ENCODE results near the gene PPIL6. TPM values are rescaled to one million over a fixed set of nuclear protein-coding genes. Genes with fewer than 3 reads are reported as not detected.
A peak's percentile ranks its signal among the peaks of the same experiment; 100 is the strongest.

Gene PPIL6
- total and polyA plus RNA-seq, 4 donors: 0.17 to 0.51 (median 0.30) TPM

DNA sequence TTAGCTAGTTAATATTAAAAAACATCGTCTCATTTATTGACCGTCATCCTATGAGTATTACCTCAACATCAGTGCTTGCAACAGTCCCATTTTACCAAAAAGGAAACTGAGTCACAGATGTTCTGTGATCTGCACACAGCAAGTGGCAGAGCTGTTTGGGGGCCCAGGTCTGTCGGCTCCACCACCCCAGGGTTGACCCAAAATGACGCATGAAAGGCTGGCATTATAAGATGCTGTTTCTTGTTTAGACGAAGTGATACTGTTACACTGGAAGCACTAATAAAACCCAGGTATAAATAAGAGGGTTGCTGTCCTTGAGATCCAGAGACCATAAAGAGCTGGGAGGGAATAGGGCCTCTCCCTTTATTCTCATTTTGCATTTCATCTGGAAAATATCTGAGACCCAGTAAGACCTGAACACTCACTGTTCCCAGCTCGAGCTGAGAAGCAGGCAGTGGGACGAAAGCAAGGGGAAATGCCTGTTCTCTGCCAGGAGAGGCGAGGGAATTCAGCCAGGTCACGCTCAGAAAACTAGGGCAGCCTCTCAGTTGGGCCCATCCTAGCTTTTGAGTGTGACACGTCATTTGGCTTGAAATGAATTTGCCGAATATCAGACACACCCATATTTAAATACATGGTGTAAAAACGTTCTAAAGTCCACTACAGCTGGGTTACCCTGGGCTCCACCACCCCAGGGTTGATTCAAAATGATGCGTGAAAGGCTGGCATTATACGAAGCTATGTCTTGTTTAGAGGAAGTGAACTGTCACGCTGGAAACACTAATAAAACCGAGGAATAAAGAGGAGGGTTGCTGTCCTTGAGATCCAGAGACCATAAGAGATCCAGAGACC lies 16.5 kb upstream of the PPIL6 start:
- peaks cover 8 to 19% (median 16%) of the 10 kb centered on the region in 4 donors for H3K4me1 ChIP-seq (ENCODE audit: control insufficient read depth in 4 of 4, insufficient read depth in 4 of 4, low read length in 3 of 4)
- no peak overlapping the region for H3K9ac ChIP-seq (ENCODE audit: low read depth in 1 of 2, low read length in 2 of 2)
- no peaks in the 10 kb centered on the region for H3K9me3 ChIP-seq (ENCODE audit: control insufficient read depth in 4 of 4, low read length in 3 of 4)
- no peak overlapping the region for H3K27ac ChIP-seq (ENCODE audit: low read depth in 1 of 2, low read length in 2 of 2)
- no peak overlapping the region for H3K4me3 ChIP-seq (ENCODE audit: low read depth in 1 of 3, low read length in 3 of 3)
- peaks cover 0 to 6% (median 3%) of the 10 kb centered on the region in 4 donors for H3K36me3 ChIP-seq (ENCODE audit: control insufficient read depth in 4 of 4, insufficient read depth in 3 of 4, low read depth in 1 of 4, low read length in 3 of 4)
- TF ChIP-seq YY1 (IDR thresholded peaks at IDR 0.05) (no peak), HNF4A (conservative IDR thresholded peaks at IDR 0.05) (peak in 1 of 2 donors; percentile 43), FOXA1 (IDR thresholded peaks at IDR 0.05) (no peak), RAD21 (IDR thresholded peaks at IDR 0.05) (peak in 1 of 2 donors; percentile 23), SP1 (IDR thresholded peaks at IDR 0.05) (peak; percentile 42)
- TF ChIP-seq, protein P1, sequence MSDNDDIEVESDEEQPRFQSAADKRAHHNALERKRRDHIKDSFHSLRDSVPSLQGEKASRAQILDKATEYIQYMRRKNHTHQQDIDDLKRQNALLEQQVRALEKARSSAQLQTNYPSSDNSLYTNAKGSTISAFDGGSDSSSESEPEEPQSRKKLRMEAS (IDR thresholded peaks at IDR 0.05): no peak
- no peaks in the 10 kb centered on the region for H3K27me3 ChIP-seq (ENCODE audit: control insufficient read depth in 4 of 4, insufficient read depth in 4 of 4, low read length in 3 of 4)
- no peak for DNase-seq (ENCODE audit: low spot score)
- 62% methylated on average over 16 of the region's 16 CpGs for WGBS

DNA sequence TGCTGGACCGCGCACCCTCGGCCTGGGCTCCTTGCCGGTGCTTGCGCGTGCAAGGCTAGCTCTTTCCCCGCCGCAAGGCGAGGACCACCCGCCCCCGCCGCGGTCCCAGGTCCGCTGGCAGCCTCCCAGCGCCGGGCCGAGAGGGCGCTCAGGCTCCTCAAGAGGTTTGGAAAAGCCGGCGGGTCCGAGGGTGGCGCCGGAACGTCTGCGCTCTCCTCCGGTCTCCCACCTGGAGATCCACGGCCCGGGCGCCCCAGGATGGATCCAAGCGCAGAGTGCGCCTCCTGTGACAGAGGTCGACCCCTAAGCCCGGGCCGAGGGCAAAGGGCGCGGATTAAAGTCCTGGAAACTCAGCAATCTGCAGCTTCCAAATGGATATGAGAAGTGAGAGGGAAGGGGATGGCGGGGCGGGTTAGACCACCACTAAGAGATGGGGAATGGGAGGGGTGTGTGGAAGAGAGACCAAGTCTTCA lies 15.7 kb upstream of the PPIL6 start:
- Histone ChIP-seq H3K27ac (ENCODE audit: low read depth in 1 of 2, low read length in 2 of 2) (no peak overlapping the region), H3K9me3 (ENCODE audit: control insufficient read depth in 4 of 4, low read length in 3 of 4) (no peaks in the 10 kb centered on the region), H3K4me1 (ENCODE audit: control insufficient read depth in 4 of 4, insufficient read depth in 4 of 4, low read length in 3 of 4) (peaks cover 8 to 19% (median 16%) of the 10 kb centered on the region in 4 donors), H3K9ac (ENCODE audit: low read depth in 1 of 2, low read length in 2 of 2) (no peak overlapping the region), H3K27me3 (ENCODE audit: control insufficient read depth in 4 of 4, insufficient read depth in 4 of 4, low read length in 3 of 4) (no peaks in the 10 kb centered on the region), H3K36me3 (ENCODE audit: control insufficient read depth in 4 of 4, insufficient read depth in 3 of 4, low read depth in 1 of 4, low read length in 3 of 4) (peaks cover 0 to 1% (median 0%) of the 10 kb centered on the region in 4 donors), H3K4me3 (ENCODE audit: low read depth in 1 of 3, low read length in 3 of 3) (peak overlapping the region; percentile 27 to 73 (median 56))
- TF ChIP-seq HNF4A (conservative IDR thresholded peaks at IDR 0.05): no peak
- TF ChIP-seq, protein P2, sequence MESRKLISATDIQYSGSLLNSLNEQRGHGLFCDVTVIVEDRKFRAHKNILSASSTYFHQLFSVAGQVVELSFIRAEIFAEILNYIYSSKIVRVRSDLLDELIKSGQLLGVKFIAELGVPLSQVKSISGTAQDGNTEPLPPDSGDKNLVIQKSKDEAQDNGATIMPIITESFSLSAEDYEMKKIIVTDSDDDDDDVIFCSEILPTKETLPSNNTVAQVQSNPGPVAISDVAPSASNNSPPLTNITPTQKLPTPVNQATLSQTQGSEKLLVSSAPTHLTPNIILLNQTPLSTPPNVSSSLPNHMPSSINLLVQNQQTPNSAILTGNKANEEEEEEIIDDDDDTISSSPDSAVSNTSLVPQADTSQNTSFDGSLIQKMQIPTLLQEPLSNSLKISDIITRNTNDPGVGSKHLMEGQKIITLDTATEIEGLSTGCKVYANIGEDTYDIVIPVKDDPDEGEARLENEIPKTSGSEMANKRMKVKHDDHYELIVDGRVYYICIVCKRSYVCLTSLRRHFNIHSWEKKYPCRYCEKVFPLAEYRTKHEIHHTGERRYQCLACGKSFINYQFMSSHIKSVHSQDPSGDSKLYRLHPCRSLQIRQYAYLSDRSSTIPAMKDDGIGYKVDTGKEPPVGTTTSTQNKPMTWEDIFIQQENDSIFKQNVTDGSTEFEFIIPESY (IDR thresholded peaks at IDR 0.05): no peak
- TF ChIP-seq, protein P1 (IDR thresholded peaks at IDR 0.05): no peak
- TF ChIP-seq, protein P3, sequence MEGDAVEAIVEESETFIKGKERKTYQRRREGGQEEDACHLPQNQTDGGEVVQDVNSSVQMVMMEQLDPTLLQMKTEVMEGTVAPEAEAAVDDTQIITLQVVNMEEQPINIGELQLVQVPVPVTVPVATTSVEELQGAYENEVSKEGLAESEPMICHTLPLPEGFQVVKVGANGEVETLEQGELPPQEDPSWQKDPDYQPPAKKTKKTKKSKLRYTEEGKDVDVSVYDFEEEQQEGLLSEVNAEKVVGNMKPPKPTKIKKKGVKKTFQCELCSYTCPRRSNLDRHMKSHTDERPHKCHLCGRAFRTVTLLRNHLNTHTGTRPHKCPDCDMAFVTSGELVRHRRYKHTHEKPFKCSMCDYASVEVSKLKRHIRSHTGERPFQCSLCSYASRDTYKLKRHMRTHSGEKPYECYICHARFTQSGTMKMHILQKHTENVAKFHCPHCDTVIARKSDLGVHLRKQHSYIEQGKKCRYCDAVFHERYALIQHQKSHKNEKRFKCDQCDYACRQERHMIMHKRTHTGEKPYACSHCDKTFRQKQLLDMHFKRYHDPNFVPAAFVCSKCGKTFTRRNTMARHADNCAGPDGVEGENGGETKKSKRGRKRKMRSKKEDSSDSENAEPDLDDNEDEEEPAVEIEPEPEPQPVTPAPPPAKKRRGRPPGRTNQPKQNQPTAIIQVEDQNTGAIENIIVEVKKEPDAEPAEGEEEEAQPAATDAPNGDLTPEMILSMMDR (IDR thresholded peaks at IDR 0.05; ENCODE audit: low read depth, low read length, missing input control): no peak
- no peak for TF ChIP-seq FOXA1 (IDR thresholded peaks at IDR 0.05)
- TF ChIP-seq FOXA2 (IDR thresholded peaks at IDR 0.05): no peak
- no peak for TF ChIP-seq GABPA (IDR thresholded peaks at IDR 0.05 in 1 of 2, conservative IDR thresholded peaks at IDR 0.05 in 1 of 2)
- no peak for TF ChIP-seq HNF4G (IDR thresholded peaks at IDR 0.05)
- TF ChIP-seq EGR1 (IDR thresholded peaks at IDR 0.05; ENCODE audit: low read depth in 2 of 2): no peak
- TF ChIP-seq RXRA (IDR thresholded peaks at IDR 0.05): no peak
- no peak for TF ChIP-seq JUND (IDR thresholded peaks at IDR 0.05)
- TF ChIP-seq, protein P4, sequence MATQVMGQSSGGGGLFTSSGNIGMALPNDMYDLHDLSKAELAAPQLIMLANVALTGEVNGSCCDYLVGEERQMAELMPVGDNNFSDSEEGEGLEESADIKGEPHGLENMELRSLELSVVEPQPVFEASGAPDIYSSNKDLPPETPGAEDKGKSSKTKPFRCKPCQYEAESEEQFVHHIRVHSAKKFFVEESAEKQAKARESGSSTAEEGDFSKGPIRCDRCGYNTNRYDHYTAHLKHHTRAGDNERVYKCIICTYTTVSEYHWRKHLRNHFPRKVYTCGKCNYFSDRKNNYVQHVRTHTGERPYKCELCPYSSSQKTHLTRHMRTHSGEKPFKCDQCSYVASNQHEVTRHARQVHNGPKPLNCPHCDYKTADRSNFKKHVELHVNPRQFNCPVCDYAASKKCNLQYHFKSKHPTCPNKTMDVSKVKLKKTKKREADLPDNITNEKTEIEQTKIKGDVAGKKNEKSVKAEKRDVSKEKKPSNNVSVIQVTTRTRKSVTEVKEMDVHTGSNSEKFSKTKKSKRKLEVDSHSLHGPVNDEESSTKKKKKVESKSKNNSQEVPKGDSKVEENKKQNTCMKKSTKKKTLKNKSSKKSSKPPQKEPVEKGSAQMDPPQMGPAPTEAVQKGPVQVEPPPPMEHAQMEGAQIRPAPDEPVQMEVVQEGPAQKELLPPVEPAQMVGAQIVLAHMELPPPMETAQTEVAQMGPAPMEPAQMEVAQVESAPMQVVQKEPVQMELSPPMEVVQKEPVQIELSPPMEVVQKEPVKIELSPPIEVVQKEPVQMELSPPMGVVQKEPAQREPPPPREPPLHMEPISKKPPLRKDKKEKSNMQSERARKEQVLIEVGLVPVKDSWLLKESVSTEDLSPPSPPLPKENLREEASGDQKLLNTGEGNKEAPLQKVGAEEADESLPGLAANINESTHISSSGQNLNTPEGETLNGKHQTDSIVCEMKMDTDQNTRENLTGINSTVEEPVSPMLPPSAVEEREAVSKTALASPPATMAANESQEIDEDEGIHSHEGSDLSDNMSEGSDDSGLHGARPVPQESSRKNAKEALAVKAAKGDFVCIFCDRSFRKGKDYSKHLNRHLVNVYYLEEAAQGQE (IDR thresholded peaks at IDR 0.05): no peak
- TF ChIP-seq, protein P5, sequence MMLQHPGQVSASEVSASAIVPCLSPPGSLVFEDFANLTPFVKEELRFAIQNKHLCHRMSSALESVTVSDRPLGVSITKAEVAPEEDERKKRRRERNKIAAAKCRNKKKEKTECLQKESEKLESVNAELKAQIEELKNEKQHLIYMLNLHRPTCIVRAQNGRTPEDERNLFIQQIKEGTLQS (IDR thresholded peaks at IDR 0.05): no peak
- no peak for TF ChIP-seq YY1 (IDR thresholded peaks at IDR 0.05)
- TF ChIP-seq TAF1 (conservative IDR thresholded peaks at IDR 0.05): no peak
- 13% methylated on average over 38 of the region's 38 CpGs for WGBS
- DNase-seq (ENCODE audit: low spot score): no peak
